ENCODE data around the gene ZNF324. TPM values are rescaled to one million over a fixed set of nuclear protein-coding genes. Genes with fewer than 3 reads are reported as not detected.

Gene ZNF324
- total RNA-seq, 1 donor from 2014 or later: 13.1 TPM

- POLR2A ChIA-PET: interaction anchor here (4.4 kb wide), 1 partner anchor 32 kb away, joined by 69 read pairs; the partner anchor contains the start of gene CHMP2A
- Mint-ChIP-seq H3K9me3 (no peaks in the 10 kb centered on the region), H3K4me3 (no peak overlapping the region), H3K27ac (no peak overlapping the region), H3K4me1 (peaks cover 27% of the 10 kb centered on the region), H3K36me3 (ENCODE audit: low read depth) (peaks cover 15% of the 10 kb centered on the region), H3K27me3 (no peaks in the 10 kb centered on the region)
- CTCF ChIA-PET: no interaction called here
- ATAC-seq (ENCODE audit: low read depth): no peak
- TF ChIP-seq, protein P1, sequence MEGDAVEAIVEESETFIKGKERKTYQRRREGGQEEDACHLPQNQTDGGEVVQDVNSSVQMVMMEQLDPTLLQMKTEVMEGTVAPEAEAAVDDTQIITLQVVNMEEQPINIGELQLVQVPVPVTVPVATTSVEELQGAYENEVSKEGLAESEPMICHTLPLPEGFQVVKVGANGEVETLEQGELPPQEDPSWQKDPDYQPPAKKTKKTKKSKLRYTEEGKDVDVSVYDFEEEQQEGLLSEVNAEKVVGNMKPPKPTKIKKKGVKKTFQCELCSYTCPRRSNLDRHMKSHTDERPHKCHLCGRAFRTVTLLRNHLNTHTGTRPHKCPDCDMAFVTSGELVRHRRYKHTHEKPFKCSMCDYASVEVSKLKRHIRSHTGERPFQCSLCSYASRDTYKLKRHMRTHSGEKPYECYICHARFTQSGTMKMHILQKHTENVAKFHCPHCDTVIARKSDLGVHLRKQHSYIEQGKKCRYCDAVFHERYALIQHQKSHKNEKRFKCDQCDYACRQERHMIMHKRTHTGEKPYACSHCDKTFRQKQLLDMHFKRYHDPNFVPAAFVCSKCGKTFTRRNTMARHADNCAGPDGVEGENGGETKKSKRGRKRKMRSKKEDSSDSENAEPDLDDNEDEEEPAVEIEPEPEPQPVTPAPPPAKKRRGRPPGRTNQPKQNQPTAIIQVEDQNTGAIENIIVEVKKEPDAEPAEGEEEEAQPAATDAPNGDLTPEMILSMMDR (IDR thresholded peaks at IDR 0.05): no peak
- intact Hi-C loops (cut with micrococcal nuclease): no loop called here
- no peak for DNase-seq
These were observed 55.8 kb downstream of the ZNF324 start for GRCh38 chr19:58522709-58523108.

Other genes with a start within 250 kb of the ZNF324 start
- 45.2 and 61.7 TPM in 2 replicates for gene ZNF544, start 238.2 kb upstream of the ZNF324 start, total RNA-seq
- gene ZNF8, start 188.1 kb upstream of the ZNF324 start, total RNA-seq: 4.7 and 5.3 TPM in 2 replicates
- gene ERVK3-1, start 161.7 kb upstream of the ZNF324 start, total RNA-seq: 61.4 and 74.3 TPM in 2 replicates
- gene ZSCAN22, start 140.1 kb upstream of the ZNF324 start, total RNA-seq: 4.7 and 4.8 TPM in 2 replicates
- 21.8 and 26.8 TPM in 2 replicates for gene A1BG, start 113.6 kb upstream of the ZNF324 start, total RNA-seq
- gene ZNF497, start 104.3 kb upstream of the ZNF324 start, total RNA-seq: 1.7 and 2.1 TPM in 2 replicates
- gene ZNF837, start 86.0 kb upstream of the ZNF324 start, total RNA-seq: 3.1 and 3.5 TPM in 2 replicates
- gene RPS5, start 79.8 kb upstream of the ZNF324 start, total RNA-seq: 1,982 and 2,193 TPM in 2 replicates
- gene RNF225, start 71.4 kb upstream of the ZNF324 start, total RNA-seq: 0.44 TPM in 1 of 2 replicates, not detected in the other
- 8.6 and 9.6 TPM in 2 replicates for gene ZNF584, start 58.4 kb upstream of the ZNF324 start, total RNA-seq
- gene ZNF132, start 26.9 kb upstream of the ZNF324 start, total RNA-seq: 9.2 and 10.4 TPM in 2 replicates
- gene ZNF324B, start 15.5 kb upstream of the ZNF324 start, total RNA-seq: 11.1 and 11.7 TPM in 2 replicates
- 9.6 and 10.4 TPM in 2 replicates for gene ZNF446, start 9.3 kb downstream of the ZNF324 start, total RNA-seq
- 8.0 and 10.2 TPM in 2 replicates for gene SLC27A5, start 44.9 kb downstream of the ZNF324 start, total RNA-seq
- gene ZBTB45, start 52.7 kb downstream of the ZNF324 start, total RNA-seq: 18.0 and 20.2 TPM in 2 replicates
- gene TRIM28, start 77.0 kb downstream of the ZNF324 start, total RNA-seq: 380 and 407 TPM in 2 replicates
- gene CHMP2A, start 88.0 kb downstream of the ZNF324 start, total RNA-seq: 95.6 and 96.3 TPM in 2 replicates
- 55.1 and 66.7 TPM in 2 replicates for gene UBE2M, start 91.5 kb downstream of the ZNF324 start, total RNA-seq
- 41.9 and 54.5 TPM in 2 replicates for gene MZF1, start 106.3 kb downstream of the ZNF324 start, total RNA-seq

Data from activated B cell treated with CpG ODN at 0.5 μM for 24 hours (primary cell).